ENCODE data around the gene TAOK1. TPM values are rescaled to one million over a fixed set of nuclear protein-coding genes. Genes with fewer than 3 reads are reported as not detected.

The TAOK1 gene
- total and polyA plus RNA-seq, 2 of the 13 experiments (the other 11 are each of a cell fraction or from before 2014, with no cell fraction given), result 14.1 to 23.0 TPM

DNA sequence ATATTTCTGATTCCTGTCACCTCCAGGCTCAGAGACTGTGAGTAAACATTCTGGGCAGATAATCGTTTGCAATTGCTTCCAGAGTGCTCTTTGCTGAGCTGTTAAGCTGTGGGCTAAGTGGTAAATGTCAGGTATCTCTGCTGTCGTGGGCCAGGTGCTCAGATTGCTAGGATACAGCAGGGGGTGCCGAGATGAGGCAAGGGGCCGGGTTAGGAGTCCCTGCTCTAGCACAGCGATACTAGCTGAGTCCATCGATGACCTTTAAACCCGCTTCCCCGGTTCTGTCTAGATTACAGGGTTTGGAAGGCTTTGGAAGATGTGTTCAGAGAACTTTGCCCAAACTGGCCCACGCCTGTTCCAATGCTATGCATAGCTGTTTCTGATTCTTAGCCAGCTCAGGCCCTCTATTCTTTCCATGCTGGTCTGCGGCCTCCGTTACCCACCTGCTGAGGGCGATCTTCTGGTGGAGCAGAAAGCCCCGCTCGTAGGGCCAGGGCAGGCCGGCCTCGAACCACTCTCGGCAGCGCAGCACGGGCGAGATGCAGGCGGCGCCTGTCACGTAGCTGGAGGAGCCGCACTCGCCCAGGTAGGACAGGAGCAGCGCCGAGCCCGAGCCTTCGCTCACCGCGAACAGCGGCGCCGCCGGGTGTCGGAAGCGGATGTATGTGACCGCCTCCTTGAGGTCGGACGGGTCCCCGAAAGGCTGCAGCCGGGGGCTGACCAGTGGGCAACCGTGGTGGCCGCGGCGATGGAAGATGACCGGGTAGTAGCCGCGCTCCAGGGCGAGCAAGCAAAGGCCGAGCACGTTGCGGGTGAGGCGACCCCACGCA, 175.7 kb downstream of the TAOK1 start (continued):
- TF ChIP-seq, protein P1, sequence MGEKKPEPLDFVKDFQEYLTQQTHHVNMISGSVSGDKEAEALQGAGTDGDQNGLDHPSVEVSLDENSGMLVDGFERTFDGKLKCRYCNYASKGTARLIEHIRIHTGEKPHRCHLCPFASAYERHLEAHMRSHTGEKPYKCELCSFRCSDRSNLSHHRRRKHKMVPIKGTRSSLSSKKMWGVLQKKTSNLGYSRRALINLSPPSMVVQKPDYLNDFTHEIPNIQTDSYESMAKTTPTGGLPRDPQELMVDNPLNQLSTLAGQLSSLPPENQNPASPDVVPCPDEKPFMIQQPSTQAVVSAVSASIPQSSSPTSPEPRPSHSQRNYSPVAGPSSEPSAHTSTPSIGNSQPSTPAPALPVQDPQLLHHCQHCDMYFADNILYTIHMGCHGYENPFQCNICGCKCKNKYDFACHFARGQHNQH (CRISPR knock-in tag; IDR thresholded peaks at IDR 0.05), result 0 out of 2 replicates have a peak, but pooled peaks have one; percentile 17
- TF ChIP-seq RCOR2 (CRISPR knock-in tag; IDR thresholded peaks at IDR 0.05), result 0 out of 2 replicates have a peak, but pooled peaks have one; percentile 44
- peak; percentile 61 for TF ChIP-seq ZNF350 (CRISPR knock-in tag; IDR thresholded peaks at IDR 0.05; ENCODE audit: borderline replicate concordance, low read depth)
- peak; percentile 32; the same call in 1 of the 2 replicates for TF ChIP-seq ZNF564 (CRISPR knock-in tag; IDR thresholded peaks at IDR 0.05)
- peak; percentile 75 for TF ChIP-seq NRL (CRISPR knock-in tag; IDR thresholded peaks at IDR 0.05; ENCODE audit: borderline replicate concordance)
- TF ChIP-seq ELF1 (CRISPR knock-in tag; IDR thresholded peaks at IDR 0.05), result 0 out of 2 replicates have a peak, but pooled peaks have one; percentile 19
- TF ChIP-seq ZNF740 (CRISPR knock-in tag; IDR thresholded peaks at IDR 0.05), result no peak
- TF ChIP-seq ETV5 (CRISPR knock-in tag; IDR thresholded peaks at IDR 0.05; ENCODE audit: borderline replicate concordance), result peak; percentile 25; the same call in 1 of the 2 replicates
- TF ChIP-seq UBTF (CRISPR knock-in tag; IDR thresholded peaks at IDR 0.05), result peak; percentile 86; the same call in 1 of the 2 replicates
- 0 out of 2 replicates have a peak, but pooled peaks have one; percentile 34 for TF ChIP-seq THAP11 (CRISPR knock-in tag; IDR thresholded peaks at IDR 0.05)
- peak; percentile 72; the same call in 1 of the 2 replicates for TF ChIP-seq ZFP41 (CRISPR knock-in tag; IDR thresholded peaks at IDR 0.05; ENCODE audit: borderline replicate concordance)
- TF ChIP-seq ZNF790 (CRISPR knock-in tag; IDR thresholded peaks at IDR 0.05; ENCODE audit: borderline replicate concordance), result peak; percentile 83; the same call in 1 of the 2 replicates
- TF ChIP-seq ZNF567 (CRISPR knock-in tag; IDR thresholded peaks at IDR 0.05; ENCODE audit: borderline replicate concordance), result 0 out of 2 replicates have a peak, but pooled peaks have one; percentile 43
- 0 out of 2 replicates have a peak, but pooled peaks have one; percentile 58 for TF ChIP-seq DMAP1 (CRISPR knock-in tag; IDR thresholded peaks at IDR 0.05)
- peak; percentile 45; the same call in 1 of the 2 replicates for TF ChIP-seq KMT2A (CRISPR knock-in tag; IDR thresholded peaks at IDR 0.05)
- TF ChIP-seq NFAT5 (CRISPR knock-in tag; IDR thresholded peaks at IDR 0.05), result no peak
- TF ChIP-seq, protein P2, sequence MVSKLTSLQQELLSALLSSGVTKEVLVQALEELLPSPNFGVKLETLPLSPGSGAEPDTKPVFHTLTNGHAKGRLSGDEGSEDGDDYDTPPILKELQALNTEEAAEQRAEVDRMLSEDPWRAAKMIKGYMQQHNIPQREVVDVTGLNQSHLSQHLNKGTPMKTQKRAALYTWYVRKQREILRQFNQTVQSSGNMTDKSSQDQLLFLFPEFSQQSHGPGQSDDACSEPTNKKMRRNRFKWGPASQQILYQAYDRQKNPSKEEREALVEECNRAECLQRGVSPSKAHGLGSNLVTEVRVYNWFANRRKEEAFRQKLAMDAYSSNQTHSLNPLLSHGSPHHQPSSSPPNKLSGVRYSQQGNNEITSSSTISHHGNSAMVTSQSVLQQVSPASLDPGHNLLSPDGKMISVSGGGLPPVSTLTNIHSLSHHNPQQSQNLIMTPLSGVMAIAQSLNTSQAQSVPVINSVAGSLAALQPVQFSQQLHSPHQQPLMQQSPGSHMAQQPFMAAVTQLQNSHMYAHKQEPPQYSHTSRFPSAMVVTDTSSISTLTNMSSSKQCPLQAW (CRISPR knock-in tag; IDR thresholded peaks at IDR 0.05), result peak; percentile 56; the same call in 1 of the 2 replicates

All from HepG2 (cell line).